Neural cell (in vitro differentiated cells): ENCODE measurements around the gene XPNPEP2. TPM values are rescaled to one million over a fixed set of nuclear protein-coding genes. Genes with fewer than 3 reads are reported as not detected.

Source experiments
- H2AFZ ChIP-seq: fragments of 200-600, 300-800 bp; sonication (generic), shearing (Covaris generic); 2 replicates; pipeline ENCODE4 v1.6.0; 2014; ENCODE audit warnings: low read depth, mild to moderate bottlenecking, antibody characterized with exemption, low read length, moderate library complexity
- H3F3A ChIP-seq: fragments of 200-600 bp; shearing (Covaris generic); 2 replicates; pipeline ENCODE4 v1.6.1; 2016; ENCODE audit warnings: mild to moderate bottlenecking, moderate library complexity, mixed read lengths, antibody characterized with exemption, low read length; ENCODE audit not compliant: insufficient read depth, poor library complexity, severe bottlenecking
- H3K27ac ChIP-seq: fragments of 200-600, 300-800 bp; sonication (generic), shearing (Covaris generic); 2 replicates; pipeline ENCODE4 v1.5.1; 2014; ENCODE audit warnings: mild to moderate bottlenecking, low read length, moderate library complexity
- H3K27me3 ChIP-seq: fragments of 300-800, 200-600 bp; sonication (generic), shearing (Covaris generic); 2 replicates; pipeline ENCODE4 v1.6.0; 2014; ENCODE audit warnings: mild to moderate bottlenecking, low read depth, low read length, moderate library complexity; ENCODE audit not compliant: insufficient read depth
- H3K36me3 ChIP-seq: fragments of 300-800, 200-600 bp; sonication (generic), shearing (Covaris generic); 2 replicates; pipeline ENCODE4 v1.5.1; 2014; ENCODE audit warnings: mild to moderate bottlenecking, antibody characterized with exemption, low read length, moderate library complexity; ENCODE audit not compliant: insufficient read depth
- H3K4me2 ChIP-seq: fragments of 300-800, 200-600 bp; sonication (generic), shearing (Covaris generic); 2 replicates; pipeline ENCODE4 v1.6.0; 2014; ENCODE audit warnings: mild to moderate bottlenecking, low read length
- H3K4me3 ChIP-seq: fragments of 300-800, 200-600 bp; sonication (generic), shearing (Covaris generic); 2 replicates; pipeline ENCODE4 v1.5.1; 2014; ENCODE audit warnings: mild to moderate bottlenecking, low read length, moderate library complexity
- H3K79me2 ChIP-seq: fragments of 200-600 bp; shearing (Covaris generic); replicated peaks from 2 replicates; pipeline ENCODE4 v1.6.0; 2014; ENCODE audit warnings: mild to moderate bottlenecking, low read length, moderate library complexity; ENCODE audit not compliant: insufficient read depth
- H3K9ac ChIP-seq: fragments of 300-800, 200-600 bp; sonication (generic), shearing (Covaris generic); 2 replicates; pipeline ENCODE4 v1.6.1; 2016; ENCODE audit warnings: mild to moderate bottlenecking, low read length, mixed read lengths
- H3K9me2 ChIP-seq: fragments of 200-600 bp; shearing (Covaris generic); 2 replicates; pipeline ENCODE4 v1.6.1; 2016; ENCODE audit warnings: mild to moderate bottlenecking, low read length, mixed read lengths; ENCODE audit not compliant: insufficient read depth
- H3K9me3 ChIP-seq: fragments of 200-600, 300-800 bp; sonication (generic), shearing (Covaris generic); 2 replicates; pipeline ENCODE4 v1.6.1; 2016; ENCODE audit warnings: mild to moderate bottlenecking, mixed run types, low read length, moderate library complexity, mixed read lengths
- H4K20me1 ChIP-seq: fragments of 200-600 bp; shearing (Covaris generic); 2 replicates; pipeline ENCODE4 v1.6.1; 2016; ENCODE audit warnings: mild to moderate bottlenecking, mixed run types; ENCODE audit not compliant: insufficient read depth
- EP300 ChIP-seq: fragments of 450-650 bp; conservative IDR thresholded peaks from 2 replicates; pipeline ENCODE4 v1.6.1; 2014; ENCODE audit warnings: antibody characterized with exemption, mild to moderate bottlenecking, moderate library complexity; ENCODE audit not compliant: poor library complexity, severe bottlenecking
- EZH2 ChIP-seq: fragments of 200-600, 300-800 bp; shearing (Covaris generic), sonication (generic); IDR thresholded peaks from 2 replicates; pipeline ENCODE4 v1.6.1; 2014; ENCODE audit warnings: antibody characterized with exemption, low read length, borderline replicate concordance, mild to moderate bottlenecking; ENCODE audit not compliant: insufficient read depth, poor library complexity, severe bottlenecking
- MXI1 ChIP-seq: fragments of 450-650 bp; conservative IDR thresholded peaks from 2 replicates; pipeline ENCODE4 v1.6.1; 2014; ENCODE audit warnings: antibody characterized with exemption, mild to moderate bottlenecking; ENCODE audit not compliant: poor library complexity, severe bottlenecking
- POLR2AphosphoS5 ChIP-seq: IDR thresholded peaks from 2 replicates; pipeline ENCODE4 v1.6.1; 2012
- RAD21 ChIP-seq: fragments of 450-650 bp; conservative IDR thresholded peaks from 2 replicates; pipeline ENCODE4 v1.6.1; 2014; ENCODE audit warnings: antibody characterized with exemption, mild to moderate bottlenecking, moderate library complexity
- SMC3 ChIP-seq: fragments of 450-650 bp; conservative IDR thresholded peaks from 2 replicates; pipeline ENCODE4 v1.6.1; 2014; ENCODE audit warnings: antibody characterized with exemption, mild to moderate bottlenecking, moderate library complexity; ENCODE audit not compliant: poor library complexity
- TAF1 ChIP-seq: IDR thresholded peaks from 2 replicates; pipeline ENCODE4 v1.6.1; 2012; ENCODE audit warnings: low read depth
- polyA plus RNA-seq: library from polyadenylated mRNA; depleted of rRNA; stranded (reverse); fragments of >200 nt; gene quantifications from 2 replicates; pipeline ENCODE4 v1.2.3, GENCODE V29; 2014
- TF ChIP-seq, protein P1 (sequence below): fragments of 450-650 bp; IDR thresholded peaks from 2 replicates; pipeline ENCODE4 v1.5.1; 2014; ENCODE audit warnings: antibody characterized with exemption, mild to moderate bottlenecking, moderate library complexity; ENCODE audit not compliant: poor library complexity, severe bottlenecking
- TF ChIP-seq, protein P2 (sequence below): IDR thresholded peaks from 2 replicates; pipeline ENCODE4 v1.6.1; 2012; ENCODE audit warnings: borderline replicate concordance

The XPNPEP2 gene
- polyA plus RNA-seq, 1 donor from 2014 or later: not detected

DNA sequence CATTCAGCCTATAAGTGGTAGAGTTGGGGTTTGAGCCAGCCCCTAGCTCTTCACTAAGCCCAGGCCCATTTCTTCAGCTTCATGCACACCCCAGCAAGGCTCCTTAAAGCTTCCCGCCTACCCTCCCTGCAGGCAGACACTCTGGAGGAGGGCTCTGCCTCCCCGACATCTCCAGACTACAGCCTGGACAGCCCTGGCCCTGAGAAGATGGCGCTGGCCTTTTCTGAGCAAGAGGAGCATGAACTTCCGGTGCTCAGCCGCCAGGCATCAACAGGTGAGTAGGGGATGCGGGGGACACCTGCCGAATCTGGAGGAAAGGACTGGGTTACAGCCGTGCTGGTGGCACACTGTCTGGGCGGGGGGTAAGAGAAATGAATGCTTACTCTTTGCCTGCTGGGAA lies 52.0 kb downstream of the XPNPEP2 start:
- Histone ChIP-seq H3K79me2 (no peaks in the 10 kb centered on the region), H3K9ac (no peak overlapping the region), H3K36me3 (no peaks in the 10 kb centered on the region), H3K9me2 (no peaks in the 10 kb centered on the region), H3F3A (no peaks in the 10 kb centered on the region), H2AFZ (no peak overlapping the region), H3K4me3 (no peak overlapping the region), H4K20me1 (no peaks in the 10 kb centered on the region), H3K27me3 (no peaks in the 10 kb centered on the region), H3K9me3 (no peaks in the 10 kb centered on the region), H3K4me2 (no peak overlapping the region), H3K27ac (no peak overlapping the region)
- no peak for TF ChIP-seq EZH2
- no peak for TF ChIP-seq POLR2AphosphoS5
- TF ChIP-seq, protein P1, sequence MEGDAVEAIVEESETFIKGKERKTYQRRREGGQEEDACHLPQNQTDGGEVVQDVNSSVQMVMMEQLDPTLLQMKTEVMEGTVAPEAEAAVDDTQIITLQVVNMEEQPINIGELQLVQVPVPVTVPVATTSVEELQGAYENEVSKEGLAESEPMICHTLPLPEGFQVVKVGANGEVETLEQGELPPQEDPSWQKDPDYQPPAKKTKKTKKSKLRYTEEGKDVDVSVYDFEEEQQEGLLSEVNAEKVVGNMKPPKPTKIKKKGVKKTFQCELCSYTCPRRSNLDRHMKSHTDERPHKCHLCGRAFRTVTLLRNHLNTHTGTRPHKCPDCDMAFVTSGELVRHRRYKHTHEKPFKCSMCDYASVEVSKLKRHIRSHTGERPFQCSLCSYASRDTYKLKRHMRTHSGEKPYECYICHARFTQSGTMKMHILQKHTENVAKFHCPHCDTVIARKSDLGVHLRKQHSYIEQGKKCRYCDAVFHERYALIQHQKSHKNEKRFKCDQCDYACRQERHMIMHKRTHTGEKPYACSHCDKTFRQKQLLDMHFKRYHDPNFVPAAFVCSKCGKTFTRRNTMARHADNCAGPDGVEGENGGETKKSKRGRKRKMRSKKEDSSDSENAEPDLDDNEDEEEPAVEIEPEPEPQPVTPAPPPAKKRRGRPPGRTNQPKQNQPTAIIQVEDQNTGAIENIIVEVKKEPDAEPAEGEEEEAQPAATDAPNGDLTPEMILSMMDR: no peak
- no peak for TF ChIP-seq SMC3
- TF ChIP-seq, protein P2, sequence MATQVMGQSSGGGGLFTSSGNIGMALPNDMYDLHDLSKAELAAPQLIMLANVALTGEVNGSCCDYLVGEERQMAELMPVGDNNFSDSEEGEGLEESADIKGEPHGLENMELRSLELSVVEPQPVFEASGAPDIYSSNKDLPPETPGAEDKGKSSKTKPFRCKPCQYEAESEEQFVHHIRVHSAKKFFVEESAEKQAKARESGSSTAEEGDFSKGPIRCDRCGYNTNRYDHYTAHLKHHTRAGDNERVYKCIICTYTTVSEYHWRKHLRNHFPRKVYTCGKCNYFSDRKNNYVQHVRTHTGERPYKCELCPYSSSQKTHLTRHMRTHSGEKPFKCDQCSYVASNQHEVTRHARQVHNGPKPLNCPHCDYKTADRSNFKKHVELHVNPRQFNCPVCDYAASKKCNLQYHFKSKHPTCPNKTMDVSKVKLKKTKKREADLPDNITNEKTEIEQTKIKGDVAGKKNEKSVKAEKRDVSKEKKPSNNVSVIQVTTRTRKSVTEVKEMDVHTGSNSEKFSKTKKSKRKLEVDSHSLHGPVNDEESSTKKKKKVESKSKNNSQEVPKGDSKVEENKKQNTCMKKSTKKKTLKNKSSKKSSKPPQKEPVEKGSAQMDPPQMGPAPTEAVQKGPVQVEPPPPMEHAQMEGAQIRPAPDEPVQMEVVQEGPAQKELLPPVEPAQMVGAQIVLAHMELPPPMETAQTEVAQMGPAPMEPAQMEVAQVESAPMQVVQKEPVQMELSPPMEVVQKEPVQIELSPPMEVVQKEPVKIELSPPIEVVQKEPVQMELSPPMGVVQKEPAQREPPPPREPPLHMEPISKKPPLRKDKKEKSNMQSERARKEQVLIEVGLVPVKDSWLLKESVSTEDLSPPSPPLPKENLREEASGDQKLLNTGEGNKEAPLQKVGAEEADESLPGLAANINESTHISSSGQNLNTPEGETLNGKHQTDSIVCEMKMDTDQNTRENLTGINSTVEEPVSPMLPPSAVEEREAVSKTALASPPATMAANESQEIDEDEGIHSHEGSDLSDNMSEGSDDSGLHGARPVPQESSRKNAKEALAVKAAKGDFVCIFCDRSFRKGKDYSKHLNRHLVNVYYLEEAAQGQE: no peak
- no peak for TF ChIP-seq MXI1
- no peak for TF ChIP-seq RAD21
- no peak for TF ChIP-seq EP300
- no peak for TF ChIP-seq TAF1

GRCh38 chrX:129791336-129791735 lies 52.6 kb downstream of the XPNPEP2 start:
- Histone ChIP-seq H3F3A (no peaks in the 10 kb centered on the region), H3K9ac (no peak overlapping the region), H3K4me3 (no peak overlapping the region), H2AFZ (no peak overlapping the region), H3K27ac (no peak overlapping the region), H3K9me3 (no peaks in the 10 kb centered on the region), H3K27me3 (no peaks in the 10 kb centered on the region), H3K4me2 (no peak overlapping the region), H4K20me1 (no peaks in the 10 kb centered on the region), H3K9me2 (no peaks in the 10 kb centered on the region), H3K36me3 (no peaks in the 10 kb centered on the region), H3K79me2 (no peaks in the 10 kb centered on the region)
- TF ChIP-seq RAD21: no peak
- TF ChIP-seq, protein P1: no peak
- no peak for TF ChIP-seq EP300
- TF ChIP-seq MXI1: no peak
- TF ChIP-seq, protein P2: no peak
- no peak for TF ChIP-seq EZH2
- TF ChIP-seq SMC3: no peak
- TF ChIP-seq POLR2AphosphoS5: no peak
- TF ChIP-seq TAF1: no peak
